Adipocyte (in vitro differentiated cells): ENCODE data around the gene CABP4.

Source experiments
- DNase-seq: peaks from one replicate; pipeline ENCODE4 v3.0.0-alpha.2; 2015; ENCODE audit warnings: low read depth
- H3K27me3 ChIP-seq: replicated peaks from 2 replicates; pipeline ENCODE4 v1.7.0; 2013; ENCODE audit warnings: mild to moderate bottlenecking, low read length, moderate library complexity; ENCODE audit not compliant: control insufficient read depth, insufficient read depth
- H3K36me3 ChIP-seq: 2 replicates; pipeline ENCODE4 v1.7.0; 2013; ENCODE audit warnings: low read length, mild to moderate bottlenecking, moderate library complexity; ENCODE audit not compliant: control insufficient read depth, insufficient read depth, severe bottlenecking
- H3K4me1 ChIP-seq: 2 replicates; pipeline ENCODE4 v1.7.0; 2013; ENCODE audit warnings: mild to moderate bottlenecking, low read length, moderate library complexity; ENCODE audit not compliant: control insufficient read depth, insufficient read depth
- H3K4me3 ChIP-seq: 2 replicates; pipeline ENCODE4 v1.7.0; 2013; ENCODE audit warnings: mild to moderate bottlenecking, low read length, moderate library complexity
- H3K9ac ChIP-seq: 2 replicates; pipeline ENCODE4 v1.7.0; 2013; ENCODE audit warnings: mild to moderate bottlenecking, low read length, moderate library complexity
- H3K9me3 ChIP-seq: 2 replicates; pipeline ENCODE4 v1.7.0; 2013; ENCODE audit warnings: mild to moderate bottlenecking, low read length, moderate library complexity; ENCODE audit not compliant: control insufficient read depth

Gene CABP4

GRCh38 chr11:67504950-67505581 is 49.9 kb downstream of the CABP4 start, which contains the start of gene PITPNM1:
PITPNM1 (minus strand) TSS chr11:67505363; CDS start chr11:67504180, 1,183 bp downstream.
- peak within 1 kb of the TSS; percentile 84 for H3K4me3 ChIP-seq
- no peaks in the 10 kb centered on the region for H3K36me3 ChIP-seq
- H3K9ac ChIP-seq = peak within 1 kb of the TSS; percentile 90
- H3K27me3 ChIP-seq = no peaks in the 10 kb centered on the region
- peaks cover 31% of the 10 kb centered on the region for H3K4me1 ChIP-seq
- no peaks in the 10 kb centered on the region for H3K9me3 ChIP-seq
- DNase-seq = peak; percentile 85

DNA sequence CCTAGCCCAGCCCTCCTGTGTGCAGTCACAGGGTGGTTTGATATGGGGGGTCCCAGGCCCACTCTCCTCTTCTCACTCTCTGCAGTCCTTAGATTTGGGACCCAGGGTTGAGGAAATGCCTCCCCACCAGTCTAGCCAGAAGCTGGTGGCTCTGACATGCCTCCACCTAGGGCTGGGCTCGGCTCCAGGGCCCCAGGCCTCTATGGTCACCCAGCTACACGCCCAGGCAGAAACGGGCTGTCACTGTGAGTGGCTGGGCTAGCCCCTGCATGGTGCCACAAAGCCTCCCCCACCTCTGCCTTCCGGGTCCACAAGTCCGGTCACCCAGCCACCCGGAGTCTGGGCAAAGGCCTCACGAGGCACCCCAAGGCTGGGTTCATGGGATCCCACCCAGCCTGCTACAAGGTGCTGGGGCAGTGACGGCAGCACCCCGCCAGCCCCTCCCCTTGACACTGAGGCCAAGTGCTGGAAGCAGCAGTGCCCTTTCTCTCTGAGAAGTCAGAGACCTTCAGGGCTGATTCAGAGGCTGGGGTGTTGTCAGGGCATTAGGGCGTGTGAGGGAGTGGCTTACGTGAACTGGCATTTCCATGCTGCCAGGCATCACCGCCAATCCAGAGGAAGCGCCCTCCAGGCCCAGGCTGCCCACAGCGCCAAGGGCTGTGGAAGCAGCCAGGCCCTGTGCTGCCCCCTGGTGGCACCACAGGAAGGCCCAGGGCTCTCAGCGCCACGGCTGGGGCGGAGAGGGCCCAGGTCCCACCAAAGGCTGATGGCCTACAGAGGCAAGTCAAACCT is 50.6 kb downstream of the CABP4 start:
- H3K36me3 ChIP-seq = no peaks in the 10 kb centered on the region
- no peaks in the 10 kb centered on the region for H3K9me3 ChIP-seq
- peak overlapping the region; percentile 90 for H3K9ac ChIP-seq
- H3K4me3 ChIP-seq = peak overlapping the region; percentile 84
- H3K4me1 ChIP-seq = peaks cover 31% of the 10 kb centered on the region
- peak; percentile 97 for DNase-seq
- H3K27me3 ChIP-seq = peaks cover under 1% of the 10 kb centered on the region

GRCh38 chr11:67506426-67507051 is 51.4 kb downstream of the CABP4 start:
- Histone ChIP-seq H3K27me3 (peaks cover 7% of the 10 kb centered on the region), H3K4me1 (peaks cover 28% of the 10 kb centered on the region), H3K4me3 (peak overlapping the region; percentile 93), H3K36me3 (no peaks in the 10 kb centered on the region), H3K9ac (peak overlapping the region; percentile 90), H3K9me3 (no peaks in the 10 kb centered on the region)
- no peak for DNase-seq

- DNase-seq = no peak
- no peaks in the 10 kb centered on the region for H3K36me3 ChIP-seq
These were observed 52.2 kb downstream of the CABP4 start for GRCh38 chr11:67507242-67507863.

GRCh38 chr11:67507864-67508485 is 52.8 kb downstream of the CABP4 start, which contains the start of gene CDK2AP2:
CDK2AP2 (minus strand) TSS chr11:67508162; CDS start chr11:67508082, 80 bp downstream.
- H3K27me3 ChIP-seq = peaks cover 11% of the 10 kb centered on the region
- peak; percentile 99 for DNase-seq
- no peaks in the 10 kb centered on the region for H3K36me3 ChIP-seq

More at GRCh38 chr11:67507242-67507863, 52.2 kb downstream of the CABP4 start:
- Histone ChIP-seq H3K9me3 (no peaks in the 10 kb centered on the region), H3K4me3 (peak overlapping the region; percentile 93), H3K27me3 (peaks cover 11% of the 10 kb centered on the region), H3K4me1 (peaks cover 28% of the 10 kb centered on the region), H3K9ac (peak overlapping the region; percentile 90)

DNA sequence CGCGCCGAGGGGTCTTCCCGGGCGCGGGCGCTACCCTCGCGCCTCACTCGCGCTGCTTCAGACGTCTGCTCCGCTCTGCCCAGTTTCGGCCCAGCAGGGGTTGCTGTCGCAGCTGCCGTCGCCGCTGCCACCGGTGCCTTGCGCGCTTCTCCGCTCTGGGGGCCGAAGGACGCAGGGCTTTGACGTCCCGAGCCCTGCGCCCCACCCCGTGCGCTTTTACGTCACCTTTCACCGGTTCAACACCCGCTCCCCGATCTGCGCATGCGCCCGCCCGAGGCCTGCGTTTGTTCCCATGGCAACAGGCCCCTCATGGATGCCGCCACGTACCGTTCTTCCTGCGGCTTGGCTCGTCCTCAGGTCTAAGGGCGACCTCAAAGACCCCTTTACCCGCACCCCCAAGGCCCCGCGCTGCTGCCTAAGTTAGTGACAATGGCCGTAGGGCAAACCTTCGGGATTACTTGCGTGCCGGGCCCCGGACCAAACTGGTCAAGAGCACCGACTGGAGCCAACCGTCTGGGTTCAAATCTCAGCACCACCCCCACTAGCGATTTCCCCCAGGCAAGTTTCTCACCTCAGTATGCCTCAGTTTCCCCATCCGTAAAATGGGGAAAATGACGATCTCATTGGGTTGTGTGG is 53.5 kb downstream of the CABP4 start:
- H3K9me3 ChIP-seq = no peaks in the 10 kb centered on the region

More at GRCh38 chr11:67507864-67508485, 52.8 kb downstream of the CABP4 start, which contains the start of gene CDK2AP2:
- peak within 1 kb of the TSS; percentile 93 for H3K4me3 ChIP-seq
- H3K9ac ChIP-seq = peak within 1 kb of the TSS; percentile 90
- peaks cover 28% of the 10 kb centered on the region for H3K4me1 ChIP-seq
- no peaks in the 10 kb centered on the region for H3K9me3 ChIP-seq

DNA sequence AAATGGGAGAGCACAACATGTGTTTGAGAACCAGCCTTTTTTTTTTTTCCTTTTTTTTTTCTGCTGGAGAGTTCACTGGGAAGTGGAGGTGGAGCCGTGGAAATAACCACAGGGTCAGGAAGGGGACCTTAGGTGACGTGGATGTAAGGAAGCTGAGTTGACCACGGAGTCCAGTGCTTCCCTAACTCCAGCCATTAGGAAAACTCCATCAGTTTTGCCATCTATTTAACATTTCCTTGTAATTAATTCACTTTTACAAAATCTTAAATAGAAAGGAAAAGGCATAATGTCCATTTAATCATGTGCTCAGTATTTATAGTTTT is 54.8 kb downstream of the CABP4 start:
- no peaks in the 10 kb centered on the region for H3K36me3 ChIP-seq
- no peak overlapping the region for H3K4me3 ChIP-seq
- H3K9ac ChIP-seq = no peak overlapping the region
- H3K27me3 ChIP-seq = peaks cover 23% of the 10 kb centered on the region
- H3K9me3 ChIP-seq = no peaks in the 10 kb centered on the region
- peaks cover 25% of the 10 kb centered on the region for H3K4me1 ChIP-seq
- DNase-seq = no peak

More for the DNA sequence above, 53.5 kb downstream of the CABP4 start:
- Histone ChIP-seq H3K36me3 (no peaks in the 10 kb centered on the region), H3K4me3 (peak overlapping the region; percentile 93), H3K9ac (peak overlapping the region; percentile 90), H3K4me1 (peaks cover 28% of the 10 kb centered on the region), H3K27me3 (peaks cover 11% of the 10 kb centered on the region)
- peak; percentile 99 for DNase-seq
